Glomerular visceral epithelial cell (primary cell): ENCODE measurements around the gene HEMGN.
"Not testable (repeated sequence)": the region's sequence is repeated elsewhere in the genome, so short reads cannot be mapped to it uniquely, and the experiment has no call there.

ENCODE experiments used
- DNase-seq: peaks from one replicate; pipeline ENCODE4 v3.0.0-alpha.2; 2016; ENCODE audit errors: extremely low spot score

The HEMGN gene

DNA sequence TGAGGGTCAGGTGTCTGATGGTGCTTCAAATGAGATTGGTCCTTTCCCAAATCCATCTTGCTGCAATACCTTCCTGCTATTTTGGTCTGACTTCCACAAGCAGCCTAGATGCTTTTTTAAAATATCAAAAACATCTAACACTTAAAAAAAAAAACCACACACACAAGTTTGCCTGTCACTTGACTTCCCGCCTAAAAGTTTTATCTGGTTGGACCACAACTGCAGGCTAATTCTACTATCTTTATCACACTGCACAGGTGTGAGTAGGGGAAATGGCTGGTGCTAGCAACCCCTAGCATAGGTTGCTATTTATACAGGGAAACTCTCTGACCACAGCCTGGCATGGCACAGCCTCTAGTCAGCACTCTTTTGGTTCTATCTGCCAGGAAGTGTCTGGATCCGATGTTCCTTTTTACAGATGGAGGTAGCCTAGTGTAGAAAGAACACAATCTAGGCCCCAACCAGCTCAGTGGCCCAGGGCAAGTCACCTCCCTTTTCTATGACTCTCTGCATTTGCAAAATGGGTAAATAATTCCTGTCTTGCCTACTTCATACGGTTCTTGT is at the start of gene HEMGN:
HEMGN (minus strand) TSS at position 92 of the 564 bp plus-strand sequence; CDS start at position 56, 36 bp downstream.
- no peak for DNase-seq

DNA sequence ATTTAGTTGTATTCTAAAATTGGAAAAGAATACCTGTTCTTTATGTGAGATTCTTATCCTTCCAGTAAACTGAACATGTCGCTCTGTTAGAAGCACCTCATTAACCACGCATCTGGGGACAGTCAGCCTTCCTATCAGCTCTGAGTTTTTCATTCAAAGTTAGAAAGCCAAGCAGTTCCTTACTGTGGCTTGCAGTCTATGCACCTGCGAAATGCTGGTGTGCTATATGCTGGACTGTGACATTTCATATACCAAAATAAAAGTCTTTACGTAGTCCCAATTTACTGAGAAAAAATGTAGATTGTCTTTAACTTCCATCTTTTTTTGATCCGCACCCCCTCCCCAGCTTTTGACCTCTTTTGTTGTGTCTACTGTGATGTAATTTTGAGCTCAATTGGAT is 49.5 kb upstream of the HEMGN start:
- DNase-seq, result no peak

- DNase-seq, result no peak
Measured at GRCh38 chr9:97985058-97985861, 47.3 kb upstream of the HEMGN start.

DNA sequence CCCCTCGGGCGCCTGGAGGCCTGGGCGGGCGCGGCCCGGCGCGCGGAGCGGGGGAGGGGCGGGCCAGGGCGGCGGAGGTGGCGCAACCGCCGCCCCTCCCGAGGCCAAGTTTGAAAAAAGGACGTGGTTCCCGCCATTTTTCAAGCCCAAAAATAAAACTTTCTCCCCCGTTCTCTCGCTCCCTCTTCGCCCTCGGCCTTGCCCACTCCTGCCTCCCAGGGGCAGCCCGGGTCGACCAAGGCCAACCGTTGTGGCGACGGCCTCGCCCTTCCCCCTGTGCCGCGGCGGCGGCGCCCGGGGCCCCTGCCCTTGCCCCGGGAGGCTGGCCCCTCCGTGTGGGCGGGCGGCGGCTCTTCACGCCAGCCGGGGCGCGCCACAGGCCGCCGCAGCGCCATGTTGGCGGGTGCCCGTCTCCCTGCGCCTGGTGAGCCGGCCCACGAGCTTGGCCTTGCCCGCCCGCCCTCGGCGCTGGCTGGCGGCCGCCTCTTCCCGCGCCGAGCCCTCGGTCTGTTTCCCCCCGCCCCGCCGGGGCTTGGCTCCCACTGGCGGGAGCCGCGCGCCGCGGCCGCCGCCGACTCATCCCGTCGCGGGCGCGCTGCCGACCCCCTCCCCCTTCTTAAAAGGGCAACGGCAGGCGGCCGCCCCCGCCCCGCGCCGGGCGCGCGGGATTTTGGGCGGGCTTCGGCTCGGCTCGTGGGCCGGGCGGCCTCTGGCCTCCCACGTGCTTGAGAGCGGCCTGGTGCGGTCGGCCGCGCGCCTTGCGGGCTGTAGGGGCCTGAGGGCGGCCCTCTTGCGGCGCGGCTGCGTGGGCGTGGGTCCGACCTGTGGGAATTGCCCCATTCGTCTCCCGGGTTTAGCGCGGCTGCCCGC is 46.5 kb upstream of the HEMGN start:
- DNase-seq, result peak; percentile 89

- DNase-seq, result peak; percentile 50
Measured at GRCh38 chr9:97983589-97984187, 45.7 kb upstream of the HEMGN start.

DNA sequence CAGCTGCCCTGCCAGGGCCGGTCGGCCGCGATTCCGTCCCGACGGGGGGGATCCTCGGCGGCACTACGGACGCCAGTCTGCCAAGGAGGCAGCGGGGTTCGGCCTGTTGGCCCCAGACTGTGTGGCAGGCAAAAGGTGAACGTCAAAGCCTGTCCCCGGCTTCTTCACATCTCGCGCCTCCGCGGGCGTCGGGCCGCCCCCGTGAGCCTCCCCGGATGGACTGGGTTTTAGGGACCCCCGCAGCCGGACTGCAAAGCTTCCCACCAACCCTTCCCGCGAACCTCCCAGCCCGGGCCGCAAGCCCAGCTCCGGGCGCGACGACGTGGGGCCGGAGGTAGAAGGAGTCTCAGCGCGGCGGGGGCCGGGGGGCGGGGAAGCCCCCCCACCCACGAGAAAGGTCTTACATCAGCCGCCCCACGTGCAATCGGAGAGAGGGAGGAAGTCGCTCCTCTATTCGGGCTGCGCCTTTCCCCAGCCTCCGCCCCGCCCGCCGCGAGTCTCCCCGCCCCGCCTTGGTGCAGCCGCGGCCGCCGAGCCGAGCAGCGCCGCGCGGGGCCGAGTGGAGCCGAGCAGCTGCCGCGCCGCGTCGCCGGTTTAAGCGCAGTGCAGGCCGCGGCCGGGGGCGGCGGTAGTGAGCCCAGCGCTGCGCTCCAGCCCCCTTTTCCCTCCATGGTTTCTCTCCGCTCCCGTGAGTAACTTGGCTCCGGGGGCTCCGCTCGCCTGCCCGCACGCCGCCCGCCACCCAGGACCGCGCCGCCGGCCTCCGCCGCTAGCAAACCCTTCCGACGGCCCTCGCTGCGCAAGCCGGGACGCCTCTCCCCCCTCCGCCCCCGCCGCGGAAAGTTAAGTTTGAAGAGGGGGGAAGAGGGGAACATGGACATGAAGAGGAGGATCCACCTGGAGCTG is 45.0 kb upstream of the HEMGN start, which contains the start of gene ANP32B:
ANP32B (plus strand) TSS at position 659 of the 906 bp plus-strand sequence; CDS start at position 874, 215 bp downstream.
- peak; percentile 95 for DNase-seq

- DNase-seq, result no peak
Measured at GRCh38 chr9:97981846-97982682, 44.1 kb upstream of the HEMGN start.

GRCh38 chr9:97980918-97981845 is 43.2 kb upstream of the HEMGN start:
- DNase-seq, result no peak

DNA sequence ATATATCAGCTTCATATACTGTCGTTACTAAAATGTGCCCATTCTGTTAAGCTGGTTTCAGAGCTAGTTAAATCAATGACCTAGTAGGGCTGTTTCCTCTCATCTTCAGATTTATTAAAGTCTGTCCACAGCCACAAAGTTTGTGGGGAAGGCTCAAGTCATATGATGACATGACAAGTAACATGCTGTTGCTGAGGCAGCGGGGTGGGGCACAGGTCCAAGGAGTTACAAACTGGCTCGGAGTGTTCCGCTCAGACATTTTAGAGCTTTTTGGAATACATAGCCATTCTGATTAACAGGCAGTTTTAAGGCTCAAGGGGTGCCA is 42.5 kb upstream of the HEMGN start:
- DNase-seq, result no peak

GRCh38 chr9:97979788-97980478 is 42.0 kb upstream of the HEMGN start:
- no peak for DNase-seq

DNA sequence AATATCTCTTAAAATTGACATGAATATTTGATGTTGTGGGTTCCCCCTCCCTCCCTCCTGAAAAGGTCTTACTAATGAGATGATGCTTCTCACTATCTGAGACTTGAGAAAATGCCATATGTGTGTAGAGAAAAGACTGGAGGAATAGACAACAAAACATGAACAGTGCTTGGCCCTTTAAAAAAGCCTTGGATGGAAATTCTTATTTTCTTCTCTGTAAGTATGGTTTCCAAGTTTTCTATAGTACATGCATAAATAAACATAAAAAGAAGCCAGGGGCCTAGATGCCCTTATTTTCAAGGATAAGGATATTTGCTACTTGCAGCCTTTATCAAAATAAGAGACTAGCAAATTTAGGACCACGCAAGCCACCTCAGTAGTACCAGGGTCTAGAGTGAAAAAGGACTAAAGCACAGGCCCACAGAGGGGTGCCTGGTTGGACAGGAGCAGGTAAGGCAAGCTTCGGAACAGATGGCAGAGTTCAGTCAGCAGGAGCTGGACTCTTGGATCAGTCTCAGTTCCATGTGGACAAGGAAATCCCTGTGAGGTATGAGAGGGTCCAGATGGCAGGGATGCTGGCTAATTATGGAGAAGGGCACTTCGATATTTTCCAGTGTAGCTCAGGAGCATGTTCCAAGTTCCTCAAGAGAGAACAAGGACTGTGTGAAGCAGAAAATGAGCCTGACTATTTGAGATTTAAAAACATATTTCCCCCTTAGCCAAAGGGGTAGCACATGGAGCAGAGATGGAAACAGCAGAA is 40.6 kb upstream of the HEMGN start:
- DNase-seq, result no peak

DNA sequence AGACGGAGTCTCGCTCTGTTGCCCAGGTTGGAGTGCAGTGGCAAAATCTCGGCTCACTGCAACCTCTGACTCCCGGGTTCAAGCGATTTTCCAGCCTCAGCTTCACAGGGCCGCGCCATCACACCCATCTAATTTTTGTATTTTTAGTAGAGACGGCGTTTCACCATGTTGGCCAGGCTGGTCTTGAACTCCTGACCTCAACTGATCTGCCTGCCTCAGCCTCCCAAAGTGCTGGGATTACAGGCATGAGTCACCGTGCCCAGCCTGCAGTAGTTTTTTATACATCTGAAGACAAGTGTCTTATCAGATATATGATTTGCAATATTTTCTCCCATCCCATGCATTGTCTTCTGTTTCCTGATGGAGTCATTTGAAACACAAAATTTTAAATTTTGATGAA is 38.7 kb upstream of the HEMGN start:
- DNase-seq, result not testable (repeated sequence)

GRCh38 chr9:97975376-97975775 is 37.4 kb upstream of the HEMGN start:
- no peak for DNase-seq

DNA sequence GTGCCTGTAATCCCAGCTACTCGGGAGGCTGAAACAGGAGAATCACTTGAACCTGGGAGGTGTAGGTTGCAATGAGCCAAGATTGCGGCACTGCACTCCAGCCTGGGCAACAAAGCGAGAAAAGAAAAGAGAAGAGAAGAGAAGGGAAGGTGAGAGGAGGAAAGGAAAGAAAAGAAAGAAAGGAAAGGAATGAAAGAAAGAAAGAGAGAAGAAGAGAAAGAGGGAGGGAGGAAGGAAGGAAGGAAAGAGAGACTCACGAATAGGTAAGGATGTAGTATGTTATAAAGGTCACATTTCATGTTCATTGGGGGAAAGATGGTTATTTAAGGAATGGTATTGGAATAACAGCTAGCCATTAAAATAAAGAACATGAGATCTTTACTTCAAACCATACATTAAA is 34.8 kb upstream of the HEMGN start:
- DNase-seq, result no peak

DNA sequence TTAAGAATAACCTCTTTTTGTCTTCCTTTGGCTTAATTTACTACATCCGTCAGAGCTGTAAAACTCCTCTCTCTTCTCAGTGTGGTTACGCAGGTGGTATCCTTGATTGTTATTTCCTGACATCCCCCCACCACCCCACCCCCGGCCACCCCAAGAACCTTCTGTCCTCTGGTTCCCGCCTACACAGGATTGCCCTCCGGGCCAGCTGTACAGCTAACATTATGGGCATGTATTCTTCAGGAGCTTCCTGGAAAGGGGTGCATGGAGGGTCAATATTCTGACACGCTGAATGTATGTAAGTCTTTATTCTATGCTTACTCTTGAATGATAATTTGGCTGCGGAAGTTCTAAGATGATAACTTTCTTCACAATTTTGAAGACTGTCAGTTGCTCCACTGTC is 32.2 kb upstream of the HEMGN start:
- no peak for DNase-seq

DNA sequence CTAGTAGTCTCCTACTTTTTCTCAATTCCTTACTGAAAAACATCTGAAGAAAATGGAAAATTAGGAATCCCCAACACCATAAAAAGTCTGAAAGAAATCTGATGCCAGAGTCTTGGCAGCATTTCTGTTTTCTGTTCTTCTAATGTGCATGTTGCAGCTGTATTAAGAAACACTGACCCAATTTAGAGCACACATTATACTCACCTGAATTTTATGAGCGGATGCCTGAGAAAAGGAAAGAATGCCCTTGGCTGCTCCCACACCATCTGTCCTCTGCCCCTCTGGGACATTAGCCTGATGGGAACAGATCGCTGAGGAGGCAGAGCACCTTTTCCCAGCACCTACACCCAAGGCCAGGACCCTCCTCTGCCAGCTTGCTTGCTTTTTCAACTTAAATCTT is 31.0 kb upstream of the HEMGN start:
- no peak for DNase-seq

DNA sequence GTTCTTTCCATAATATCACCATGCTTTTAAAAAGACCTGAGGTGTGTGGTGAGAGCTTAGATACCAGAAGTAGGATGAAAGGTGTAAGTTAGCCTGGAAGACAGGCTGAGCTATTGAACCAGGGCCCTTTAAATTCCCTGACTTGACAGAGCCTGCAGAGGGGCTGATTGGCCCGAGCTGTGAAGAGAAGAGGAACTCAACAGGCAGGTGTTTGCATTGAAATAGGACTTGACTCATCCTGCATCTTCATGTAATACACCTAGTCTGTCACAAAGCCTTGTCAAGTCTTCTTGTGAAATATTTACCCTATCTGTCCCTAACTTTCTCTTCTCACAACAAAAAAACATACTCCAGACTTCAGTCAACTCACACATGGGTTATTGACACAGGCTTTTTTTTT is 28.5 kb upstream of the HEMGN start:
- DNase-seq, result no peak

- DNase-seq, result no peak
Measured at GRCh38 chr9:97964901-97965300, 26.9 kb upstream of the HEMGN start.
